IMR-90 (cell line): ENCODE results near the gene NHP2. TPM values are rescaled to one million over a fixed set of nuclear protein-coding genes. Genes with fewer than 3 reads are reported as not detected.
"Not testable (repeated sequence)": the region's sequence is repeated elsewhere in the genome, so short reads cannot be mapped to it uniquely, and the experiment has no call there.

Source experiments
- ATAC-seq: fragments of 200-7000 bp; cut with Tn5 transposase; 2 replicates; pipeline ENCODE4 v1.9.1; 2020; ENCODE audit warnings: low read depth, mild to moderate bottlenecking, moderate library complexity
- BruUV-seq: library from RNA; stranded (reverse); fragments of 400-500 nt; replicated peaks from 2 replicates; lab custom pipeline; 2021; lab: Mats Ljungman, UMichigan
- CTCF ChIA-PET: fragments of 300-600 bp; formaldehyde crosslinking; extraction: SDS; loops from one replicate; lab custom pipeline; 2021; ENCODE audit warnings: antibody characterized with exemption; lab: Yijun Ruan, JAX
- POLR2A ChIA-PET: fragments of 300-600 bp; sonication (Branson Sonifier 250); formaldehyde crosslinking; loops from one replicate; lab custom pipeline; 2022; ENCODE audit warnings: antibody characterized with exemption; ENCODE audit not compliant: unreplicated experiment; lab: Charles Lee
- DNase-seq: peaks from one replicate; pipeline ENCODE4 v3.0.0; 2013
- H2AFZ ChIP-seq: replicated peaks from 2 replicates; pipeline ENCODE3; 2013; ENCODE audit warnings: low read length, mild to moderate bottlenecking; ENCODE audit not compliant: poor library complexity
- H2AK5ac ChIP-seq: 2 replicates; pipeline ENCODE4 v1.6.1; 2013; ENCODE audit warnings: low read depth, low read length, inconsistent platforms
- H2AK9ac ChIP-seq: replicated peaks from 2 replicates; pipeline ENCODE3; 2013; ENCODE audit warnings: mild to moderate bottlenecking, low read depth, low read length, moderate library complexity; ENCODE audit not compliant: poor library complexity
- H2BK120ac ChIP-seq: 2 replicates; pipeline ENCODE4 v1.6.1; 2013; ENCODE audit warnings: low read depth, low read length, inconsistent platforms
- H2BK15ac ChIP-seq: 3 replicates; pipeline ENCODE4 v1.6.1; 2013; ENCODE audit warnings: low read depth, low read length, inconsistent platforms
- H2BK20ac ChIP-seq: 2 replicates; pipeline ENCODE4 v1.6.1; 2013; ENCODE audit warnings: low read depth, mild to moderate bottlenecking, inconsistent platforms, low read length, moderate library complexity
- H2BK5ac ChIP-seq: 2 replicates; pipeline ENCODE4 v1.6.1; 2013; ENCODE audit warnings: mild to moderate bottlenecking, low read depth, low read length, inconsistent platforms; ENCODE audit not compliant: poor library complexity, severe bottlenecking
- H3K14ac ChIP-seq: replicated peaks from 2 replicates; pipeline ENCODE4 v1.6.1; 2013; ENCODE audit warnings: low read depth, low read length, inconsistent platforms
- H3K18ac ChIP-seq: 2 replicates; pipeline ENCODE4 v1.6.1; 2013; ENCODE audit warnings: low read depth, low read length, control low read depth
- H3K23ac ChIP-seq: 2 replicates; pipeline ENCODE4 v1.6.1; 2013; ENCODE audit warnings: low read depth, low read length, inconsistent platforms
- H3K27ac ChIP-seq: 2 replicates; pipeline ENCODE4 v1.5.1; 2013; ENCODE audit warnings: mild to moderate bottlenecking, control low read depth, low read length; ENCODE audit not compliant: insufficient read depth
- H3K27me3 ChIP-seq: 2 replicates; pipeline ENCODE4 v1.6.1; 2013; ENCODE audit warnings: low read length; ENCODE audit not compliant: control insufficient read depth, insufficient read depth
- H3K36me3 ChIP-seq: 2 replicates; pipeline ENCODE4 v1.6.1; 2013; ENCODE audit warnings: low read length, mixed read lengths; ENCODE audit not compliant: control insufficient read depth, insufficient read depth
- H3K4ac ChIP-seq: 2 replicates; pipeline ENCODE4 v1.6.1; 2013; ENCODE audit warnings: low read depth, low read length, inconsistent platforms
- H3K4me1 ChIP-seq: 2 replicates; pipeline ENCODE4 v1.6.1; 2013; ENCODE audit warnings: low read length, mixed read lengths; ENCODE audit not compliant: control insufficient read depth, insufficient read depth
- H3K4me2 ChIP-seq: 2 replicates; pipeline ENCODE4 v1.6.1; 2013; ENCODE audit warnings: low read depth, mild to moderate bottlenecking, control low read depth, low read length, moderate library complexity
- H3K4me3 ChIP-seq: 2 replicates; pipeline ENCODE4 v1.5.1; 2013; ENCODE audit warnings: low read depth, mild to moderate bottlenecking, control low read depth, low read length, moderate library complexity; ENCODE audit not compliant: insufficient read depth
- H3K56ac ChIP-seq: 2 replicates; pipeline ENCODE4 v1.6.1; 2013; ENCODE audit warnings: low read length, inconsistent platforms; ENCODE audit not compliant: insufficient read depth; ENCODE audit errors: extremely low read depth
- H3K79me1 ChIP-seq, 2 experiments: 2 replicates each; pipeline ENCODE4 v1.6.1; 2013; ENCODE audit warnings: low read length in 2 of 2, inconsistent platforms in 1 of 2, low read depth in 1 of 2
- H3K9ac ChIP-seq: 2 replicates; pipeline ENCODE4 v1.6.1; 2013; ENCODE audit warnings: low read depth, low read length, control low read depth
- H3K9me1 ChIP-seq: 2 replicates; pipeline ENCODE4 v1.6.1; 2013; ENCODE audit warnings: low read length, inconsistent platforms; ENCODE audit not compliant: insufficient read depth
- H3K9me3 ChIP-seq: 2 replicates; pipeline ENCODE4 v1.6.1; 2013; ENCODE audit warnings: low read length; ENCODE audit not compliant: control insufficient read depth, insufficient read depth
- H4K20me1 ChIP-seq: 2 replicates; pipeline ENCODE4 v1.6.1; 2013; ENCODE audit warnings: low read length, inconsistent platforms; ENCODE audit not compliant: insufficient read depth
- H4K5ac ChIP-seq: 2 replicates; pipeline ENCODE4 v1.6.1; 2013; ENCODE audit warnings: mild to moderate bottlenecking, low read depth, low read length, control low read depth
- H4K8ac ChIP-seq, 2 experiments: 2 replicates each; pipeline ENCODE4 v1.6.1; 2013; ENCODE audit warnings: low read depth in 2 of 2, low read length in 2 of 2, control low read depth in 1 of 2, inconsistent platforms in 1 of 2
- H4K91ac ChIP-seq: 2 replicates; pipeline ENCODE4 v1.6.1; 2013; ENCODE audit warnings: low read depth, low read length, inconsistent platforms; ENCODE audit not compliant: insufficient read depth
- BHLHE40 ChIP-seq: fragments of 150-350 bp; IDR thresholded peaks from 2 replicates; pipeline ENCODE4 v1.6.1; 2016; ENCODE audit warnings: mild to moderate bottlenecking, low read depth, low read length
- MAZ ChIP-seq: IDR thresholded peaks from 2 replicates; pipeline ENCODE4 v1.6.1; 2012; ENCODE audit warnings: low read depth, mild to moderate bottlenecking, low read length, improper control_type of control experiment, moderate library complexity, borderline replicate concordance
- POLR2A ChIP-seq: IDR thresholded peaks from 2 replicates; pipeline ENCODE4 v1.6.1; 2012; ENCODE audit warnings: mild to moderate bottlenecking, low read depth, low read length
- RAD21 ChIP-seq: IDR thresholded peaks from 2 replicates; pipeline ENCODE4 v1.6.1; 2012; ENCODE audit warnings: low read length, improper control_type of control experiment
- WGBS, 2 experiments: methylation state at CpG; one replicate each; pipeline versions ENCODE4 v1.1.5 to v1.1.7; 2013; ENCODE audit warnings: missing lambda C conversion rate in 2 of 2; ENCODE audit not compliant: insufficient read length in 1 of 2; ENCODE audit errors: extremely low coverage in 2 of 2; 5-methylcytosine and 5-hydroxymethylcytosine counted together
- dilution Hi-C: fragments of 300-500 bp; cut with HindIII; formaldehyde crosslinking; loops from one replicate; pipeline ENCODE4 v1.14.3; 2018; ENCODE audit warnings: low sequenced_read_pairs; ENCODE audit not compliant: unreplicated experiment
- in situ Hi-C: fragments of 300-500 bp; cut with MboI; formaldehyde crosslinking; loops from 3 replicates; pipeline ENCODE4 v1.14.3; 2019; ENCODE audit warnings: low sequenced_read_pairs, inconsistent platforms, mixed read lengths
- intact Hi-C: fragments of 100-400 bp; cut with micrococcal nuclease; formaldehyde crosslinking; loops from 2 replicates; pipeline ENCODE4 v1.10.0; 2022
- polyA plus RNA-seq, 3 experiments: library from polyadenylated mRNA; depleted of rRNA; stranded (reverse); fragments of >200 nt; gene quantifications; 2 replicates each; pipeline ENCODE4 v1.2.3, GENCODE V29; 2012; ENCODE audit warnings: low replicate concordance in 1 of 3
- total RNA-seq: library from RNA; depleted of rRNA; stranded (reverse); fragments of >200 nt; gene quantifications from 2 replicates; pipeline ENCODE4 v1.2.3, GENCODE V29; 2012

Gene NHP2
- total and polyA plus RNA-seq, 2 of the 4 experiments (the other 2 are of a cell fraction), result 180 to 278 TPM

GRCh38 chr5:178130576-178131445 lies 22.9 kb downstream of the NHP2 start, which contains the start of gene RMND5B:
RMND5B (plus strand) TSS chr5:178131014; CDS start chr5:178138120, 7,106 bp downstream.
- intact Hi-C loops, result loop anchor here (5.0 kb wide), 1 partner anchor 54 kb away; no protein-coding TSS in a partner anchor
- Histone ChIP-seq H4K91ac (no peak within 1 kb of the TSS), H2BK120ac (no peak within 1 kb of the TSS), H2BK5ac (peak within 1 kb of the TSS; percentile 17), H4K20me1 (no peaks in the 10 kb centered on the region; the same call in 1 of the 2 replicates), H3K36me3 (peaks cover 4% of the 10 kb centered on the region), H2AK5ac (peak within 1 kb of the TSS; percentile 65; the same call in 1 of the 2 replicates), H2BK20ac (no peak within 1 kb of the TSS), H3K9me1 (no peaks in the 10 kb centered on the region), H3K14ac (no peak within 1 kb of the TSS), H3K27ac (peak within 1 kb of the TSS; percentile 75), H3K18ac (no peak within 1 kb of the TSS; the same call in 1 of the 2 replicates), H3K9me3 (no peaks in the 10 kb centered on the region), H4K5ac (peak within 1 kb of the TSS; percentile 31), H3K79me1 (peaks cover 4 to 20% of the 10 kb centered on the region in 2 experiments), H3K4ac (peak within 1 kb of the TSS; percentile 73; the same call in 1 of the 2 replicates), H2AFZ (peak within 1 kb of the TSS; percentile 98), H3K9ac (peak within 1 kb of the TSS; percentile 68), H2AK9ac (peak within 1 kb of the TSS; percentile 91), H3K4me3 (peak within 1 kb of the TSS; percentile 66), H2BK15ac (no peak within 1 kb of the TSS; the same call in 2 of the 3 replicates), H3K56ac (peak within 1 kb of the TSS; percentile 35; the same call in 1 of the 2 replicates), H3K27me3 (no peaks in the 10 kb centered on the region; the same call in none of the 2 replicates), H4K8ac (peak within 1 kb of the TSS; percentile 62 to 94; a peak in 3 of 4 replicates), H3K23ac (no peak within 1 kb of the TSS), H3K4me2 (peak within 1 kb of the TSS; percentile 94), H3K4me1 (peaks cover 5% of the 10 kb centered on the region; the same call in 1 of the 2 replicates)
- TF ChIP-seq POLR2A (peak; percentile 62; the same call in 1 of the 2 replicates), RAD21 (no peak), BHLHE40 (peak; percentile 97), MAZ (peak; percentile 43; the same call in 1 of the 2 replicates)
- ATAC-seq, result peak; percentile 97
- ChIA-PET POLR2A (no interaction called here), CTCF (interaction anchor here (1.0 kb wide), 1 partner anchor 53 kb away, joined by 3 read pairs; no protein-coding TSS in a partner anchor)
- WGBS, 2 experiments, result 0% methylated on average over 48 of the region's 102 CpGs; no CpG with 5 or more reads in 1 of the 2 experiments
- dilution Hi-C loops, result no loop called here
- in situ Hi-C loops, result no loop called here
- DNase-seq, result peak; percentile 67
- no TSS peak for BruUV-seq

- H2AK5ac ChIP-seq, H3K9me1 ChIP-seq, dilution Hi-C loops, H2BK15ac ChIP-seq, H4K91ac ChIP-seq, in situ Hi-C loops, H4K20me1 ChIP-seq, H3K14ac ChIP-seq, H3K9me3 ChIP-seq, ATAC-seq, POLR2A ChIA-PET, H3K36me3 ChIP-seq, H3K23ac ChIP-seq, H3K18ac ChIP-seq, H3K27me3 ChIP-seq, BruUV-seq, H2BK20ac ChIP-seq, H2BK120ac ChIP-seq, H3K4me1 ChIP-seq: not testable (repeated sequence)
- peak overlapping the region; percentile 73; the same call in 1 of the 2 replicates for H3K4ac ChIP-seq
- H3K4me3 ChIP-seq, result peak overlapping the region; percentile 66
- H3K56ac ChIP-seq, result peak overlapping the region; percentile 35; the same call in 1 of the 2 replicates
- H2AK9ac ChIP-seq, result peak overlapping the region; percentile 91
- H3K27ac ChIP-seq, result peak overlapping the region; percentile 75
- intact Hi-C loops, result loop anchor here (5.0 kb wide), 1 partner anchor 53 kb away; no protein-coding TSS in a partner anchor
- CTCF ChIA-PET, result interaction anchor here (0.6 to 1.0 kb wide), 2 partner anchors 9 to 52 kb away, joined by 3 to 4 read pairs; no protein-coding TSS in a partner anchor
- peak overlapping the region; percentile 64 for H3K9ac ChIP-seq
- WGBS, 2 experiments, result no CpG with 5 or more reads among the region's 11 CpGs
- peak overlapping the region; percentile 31 for H4K5ac ChIP-seq
- DNase-seq, result peak; percentile 21
- H2AFZ ChIP-seq, result peak overlapping the region; percentile 98
- peak overlapping the region; percentile 81 for H3K4me2 ChIP-seq
- H4K8ac ChIP-seq, result peak overlapping the region; percentile 62 to 94; a peak in 3 of 4 replicates
- H3K79me1 ChIP-seq, result peaks cover 4 to 16% of the 10 kb centered on the region in 2 experiments
- peak overlapping the region; percentile 17 for H2BK5ac ChIP-seq
Measured at GRCh38 chr5:178130234-178130575, 23.5 kb downstream of the NHP2 start.
